Osteocyte (in vitro differentiated cells): ENCODE results near the gene P2RX6. TPM values are rescaled to one million over a fixed set of nuclear protein-coding genes. Genes with fewer than 3 reads are reported as not detected.

Source experiments
- DNase-seq: peaks from one replicate; pipeline ENCODE4 v3.0.0; 2021; ENCODE audit warnings: mixed read lengths; ENCODE audit not compliant: unreplicated experiment; ENCODE audit errors: extremely low spot score
- H3K27ac Mint-ChIP-seq: one replicate; pipeline ENCODE4 v1.8.0; 2021; ENCODE audit warnings: mild to moderate bottlenecking, mixed read lengths; ENCODE audit not compliant: unreplicated experiment
- H3K27me3 Mint-ChIP-seq: one replicate; pipeline ENCODE4 v1.8.0; 2021; ENCODE audit warnings: mixed read lengths; ENCODE audit not compliant: unreplicated experiment
- H3K36me3 Mint-ChIP-seq: one replicate; pipeline ENCODE4 v1.8.0; 2021; ENCODE audit warnings: mixed read lengths; ENCODE audit not compliant: unreplicated experiment
- H3K4me1 Mint-ChIP-seq: one replicate; pipeline ENCODE4 v1.8.0; 2021; ENCODE audit warnings: mixed read lengths; ENCODE audit not compliant: unreplicated experiment
- H3K4me3 Mint-ChIP-seq: one replicate; pipeline ENCODE4 v1.8.0; 2021; ENCODE audit warnings: mild to moderate bottlenecking, moderate library complexity, mixed read lengths; ENCODE audit not compliant: unreplicated experiment
- H3K9me3 Mint-ChIP-seq: one replicate; pipeline ENCODE4 v1.8.0; 2021; ENCODE audit warnings: mixed read lengths; ENCODE audit not compliant: unreplicated experiment
- CTCF ChIP-seq: fragments of 200-600 bp; sonication (generic); IDR thresholded peaks from 2 replicates; pipeline ENCODE4 v1.5.0; 2021; ENCODE audit warnings: antibody characterized with exemption, mild to moderate bottlenecking, moderate library complexity
- total RNA-seq: library from RNA; stranded (reverse); gene quantifications from 2 replicates; pipeline ENCODE4 v1.2.1, GENCODE V29; 2021

The P2RX6 gene
- total RNA-seq, 1 donor from 2014 or later, result 3.5 TPM

GRCh38 chr22:20991252-20992055 is 23.5 kb upstream of the P2RX6 start:
- no peak for DNase-seq
- Mint-ChIP-seq H3K4me1 (no peaks in the 10 kb centered on the region), H3K4me3 (no peak overlapping the region), H3K27me3 (no peaks in the 10 kb centered on the region), H3K36me3 (peaks cover 26% of the 10 kb centered on the region), H3K27ac (no peak overlapping the region), H3K9me3 (no peaks in the 10 kb centered on the region)
- TF ChIP-seq CTCF, result no peak

GRCh38 chr22:20992056-20992442 is 22.9 kb upstream of the P2RX6 start:
- no peak for TF ChIP-seq CTCF
- Mint-ChIP-seq H3K9me3 (no peaks in the 10 kb centered on the region), H3K27ac (no peak overlapping the region), H3K36me3 (peaks cover 21% of the 10 kb centered on the region), H3K27me3 (no peaks in the 10 kb centered on the region), H3K4me1 (no peaks in the 10 kb centered on the region), H3K4me3 (no peak overlapping the region)
- DNase-seq, result no peak

- Mint-ChIP-seq H3K36me3 (peaks cover 18% of the 10 kb centered on the region), H3K4me1 (no peaks in the 10 kb centered on the region), H3K9me3 (no peaks in the 10 kb centered on the region), H3K27ac (no peak overlapping the region), H3K4me3 (no peak overlapping the region), H3K27me3 (no peaks in the 10 kb centered on the region)
- no peak for DNase-seq
- TF ChIP-seq CTCF, result no peak
Observed at GRCh38 chr22:20992456-20993303, 22.3 kb upstream of the P2RX6 start.

GRCh38 chr22:20993304-20994127 is 21.4 kb upstream of the P2RX6 start:
- no peaks in the 10 kb centered on the region for H3K9me3 Mint-ChIP-seq
- TF ChIP-seq CTCF, result no peak
- H3K27ac Mint-ChIP-seq, result no peak overlapping the region
- H3K4me3 Mint-ChIP-seq, result no peak overlapping the region
- DNase-seq, result no peak
- no peaks in the 10 kb centered on the region for H3K4me1 Mint-ChIP-seq
- peaks cover 13% of the 10 kb centered on the region for H3K36me3 Mint-ChIP-seq
- H3K27me3 Mint-ChIP-seq, result no peaks in the 10 kb centered on the region
